HG03457 (cell line): Measurements from ENCODE around the gene MAP3K1.
A peak's percentile ranks its signal among the peaks of the same experiment; 100 is the strongest.

Experiments
- ATAC-seq: cut with Tn5 transposase; IDR thresholded peaks from one replicate; pipeline ENCODE4 v1.9.1; 2021; ENCODE audit warnings: moderate number of reproducible peaks; ENCODE audit not compliant: unreplicated experiment

Gene MAP3K1

GRCh38 chr5:56900395-56900794, 85.0 kb downstream of the MAP3K1 start:
- ATAC-seq: no peak

GRCh38 chr5:56900858-56901578, 85.7 kb downstream of the MAP3K1 start:
- ATAC-seq: no peak

GRCh38 chr5:56908942-56909293, 93.6 kb downstream of the MAP3K1 start:
- peak; percentile 25 for ATAC-seq

- peak; percentile 85 for ATAC-seq
Measured at GRCh38 chr5:56909294-56910209, 94.2 kb downstream of the MAP3K1 start, which contains the start of gene SETD9. Gene SETD9 (plus strand): TSS chr5:56909596. CDS start chr5:56909646, 50 bp downstream.

GRCh38 chr5:56910210-56910965, 95.0 kb downstream of the MAP3K1 start:
- peak; percentile 22 for ATAC-seq

- no peak for ATAC-seq
Measured at GRCh38 chr5:56913766-56914165, 98.4 kb downstream of the MAP3K1 start.

GRCh38 chr5:56914678-56915077, 99.3 kb downstream of the MAP3K1 start:
- ATAC-seq: no peak

- no peak for ATAC-seq
Measured at GRCh38 chr5:56917534-56917933, 102.2 kb downstream of the MAP3K1 start.

- ATAC-seq: no peak
Measured at GRCh38 chr5:56918054-56918453, 102.7 kb downstream of the MAP3K1 start.

GRCh38 chr5:56919942-56920662, 104.8 kb downstream of the MAP3K1 start:
- no peak for ATAC-seq

- ATAC-seq: no peak
Measured at GRCh38 chr5:56922922-56923321, 107.6 kb downstream of the MAP3K1 start.

GRCh38 chr5:56934325-56934724, 119.0 kb downstream of the MAP3K1 start:
- ATAC-seq: no peak

GRCh38 chr5:56938858-56939257, 123.5 kb downstream of the MAP3K1 start:
- ATAC-seq: no peak

- no peak for ATAC-seq
Measured at GRCh38 chr5:56941981-56942380, 126.6 kb downstream of the MAP3K1 start.
